Testis (tissue), 2 donors: Measurements from ENCODE around the gene MYOZ1.

Source experiments
- POLR2A ChIP-seq: fragments of 450-650 bp; IDR thresholded peaks from one replicate; pipeline ENCODE4 v1.6.1; 2017; ENCODE audit warnings: antibody characterized with exemption, mild to moderate bottlenecking, moderate library complexity
- TF ChIP-seq, protein P1 (sequence below), 3 experiments: fragments of 450-650 bp in 2 of 3; fragments of 200-600 bp in 1 of 3; sonication (generic) in 1 of 3; IDR thresholded peaks; one replicate each; pipeline ENCODE4 v1.5.1; 2016 to 2019; ENCODE audit warnings: antibody characterized with exemption in 3 of 3, mild to moderate bottlenecking in 2 of 3, moderate library complexity in 1 of 3

GRCh38 chr10:73649876-73650536 is 8.7 kb upstream of the MYOZ1 start:
- TF ChIP-seq, protein P1, sequence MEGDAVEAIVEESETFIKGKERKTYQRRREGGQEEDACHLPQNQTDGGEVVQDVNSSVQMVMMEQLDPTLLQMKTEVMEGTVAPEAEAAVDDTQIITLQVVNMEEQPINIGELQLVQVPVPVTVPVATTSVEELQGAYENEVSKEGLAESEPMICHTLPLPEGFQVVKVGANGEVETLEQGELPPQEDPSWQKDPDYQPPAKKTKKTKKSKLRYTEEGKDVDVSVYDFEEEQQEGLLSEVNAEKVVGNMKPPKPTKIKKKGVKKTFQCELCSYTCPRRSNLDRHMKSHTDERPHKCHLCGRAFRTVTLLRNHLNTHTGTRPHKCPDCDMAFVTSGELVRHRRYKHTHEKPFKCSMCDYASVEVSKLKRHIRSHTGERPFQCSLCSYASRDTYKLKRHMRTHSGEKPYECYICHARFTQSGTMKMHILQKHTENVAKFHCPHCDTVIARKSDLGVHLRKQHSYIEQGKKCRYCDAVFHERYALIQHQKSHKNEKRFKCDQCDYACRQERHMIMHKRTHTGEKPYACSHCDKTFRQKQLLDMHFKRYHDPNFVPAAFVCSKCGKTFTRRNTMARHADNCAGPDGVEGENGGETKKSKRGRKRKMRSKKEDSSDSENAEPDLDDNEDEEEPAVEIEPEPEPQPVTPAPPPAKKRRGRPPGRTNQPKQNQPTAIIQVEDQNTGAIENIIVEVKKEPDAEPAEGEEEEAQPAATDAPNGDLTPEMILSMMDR (IDR thresholded peaks at IDR 0.05) = no peak
- TF ChIP-seq POLR2A = no peak
